ENCODE data around the gene EHD4.

DNA sequence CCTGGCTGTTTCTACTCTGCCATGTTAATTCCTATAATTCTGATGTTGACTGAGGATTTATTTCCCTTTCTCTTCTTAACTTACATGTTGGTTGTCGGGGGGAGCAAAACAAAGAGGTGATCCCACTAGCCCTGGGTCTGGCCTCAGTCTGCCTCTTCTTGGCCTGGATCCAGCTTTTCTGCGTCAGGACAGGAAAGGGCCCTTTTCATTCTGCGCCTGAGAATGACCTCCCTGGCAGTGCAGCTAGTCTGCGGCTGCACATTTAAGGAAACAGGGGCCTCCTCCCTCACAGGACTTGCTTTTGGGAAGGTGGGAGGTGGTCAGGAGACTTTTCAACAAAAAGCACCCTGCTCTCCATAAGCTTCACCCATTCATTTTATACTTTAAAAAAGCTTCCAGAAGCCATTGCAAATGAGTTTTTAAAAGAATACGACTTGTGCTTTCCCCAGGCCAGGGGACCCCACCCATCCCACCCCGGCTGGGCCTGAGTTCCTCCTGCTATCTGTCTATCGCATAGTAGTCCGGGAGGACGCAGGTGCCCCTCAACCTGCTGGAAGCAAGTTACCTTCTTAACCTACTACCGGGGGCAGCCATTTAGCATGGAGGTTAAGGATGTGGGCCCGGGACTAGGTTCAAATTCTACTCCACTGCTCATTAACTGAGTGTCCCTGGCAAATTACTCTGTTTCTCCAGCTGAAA, 21.3 kb upstream of the EHD4 start:
- TF ChIP-seq, protein P1, sequence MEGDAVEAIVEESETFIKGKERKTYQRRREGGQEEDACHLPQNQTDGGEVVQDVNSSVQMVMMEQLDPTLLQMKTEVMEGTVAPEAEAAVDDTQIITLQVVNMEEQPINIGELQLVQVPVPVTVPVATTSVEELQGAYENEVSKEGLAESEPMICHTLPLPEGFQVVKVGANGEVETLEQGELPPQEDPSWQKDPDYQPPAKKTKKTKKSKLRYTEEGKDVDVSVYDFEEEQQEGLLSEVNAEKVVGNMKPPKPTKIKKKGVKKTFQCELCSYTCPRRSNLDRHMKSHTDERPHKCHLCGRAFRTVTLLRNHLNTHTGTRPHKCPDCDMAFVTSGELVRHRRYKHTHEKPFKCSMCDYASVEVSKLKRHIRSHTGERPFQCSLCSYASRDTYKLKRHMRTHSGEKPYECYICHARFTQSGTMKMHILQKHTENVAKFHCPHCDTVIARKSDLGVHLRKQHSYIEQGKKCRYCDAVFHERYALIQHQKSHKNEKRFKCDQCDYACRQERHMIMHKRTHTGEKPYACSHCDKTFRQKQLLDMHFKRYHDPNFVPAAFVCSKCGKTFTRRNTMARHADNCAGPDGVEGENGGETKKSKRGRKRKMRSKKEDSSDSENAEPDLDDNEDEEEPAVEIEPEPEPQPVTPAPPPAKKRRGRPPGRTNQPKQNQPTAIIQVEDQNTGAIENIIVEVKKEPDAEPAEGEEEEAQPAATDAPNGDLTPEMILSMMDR (IDR thresholded peaks at IDR 0.05; ENCODE audit: poor library complexity) = no peak
- TF ChIP-seq EZH2 (IDR thresholded peaks at IDR 0.05; ENCODE audit: borderline replicate concordance) = no peak

Data from hepatocyte (in vitro differentiated cells).